ENCODE measurements around the gene LIM2.

- TF ChIP-seq, protein P1, sequence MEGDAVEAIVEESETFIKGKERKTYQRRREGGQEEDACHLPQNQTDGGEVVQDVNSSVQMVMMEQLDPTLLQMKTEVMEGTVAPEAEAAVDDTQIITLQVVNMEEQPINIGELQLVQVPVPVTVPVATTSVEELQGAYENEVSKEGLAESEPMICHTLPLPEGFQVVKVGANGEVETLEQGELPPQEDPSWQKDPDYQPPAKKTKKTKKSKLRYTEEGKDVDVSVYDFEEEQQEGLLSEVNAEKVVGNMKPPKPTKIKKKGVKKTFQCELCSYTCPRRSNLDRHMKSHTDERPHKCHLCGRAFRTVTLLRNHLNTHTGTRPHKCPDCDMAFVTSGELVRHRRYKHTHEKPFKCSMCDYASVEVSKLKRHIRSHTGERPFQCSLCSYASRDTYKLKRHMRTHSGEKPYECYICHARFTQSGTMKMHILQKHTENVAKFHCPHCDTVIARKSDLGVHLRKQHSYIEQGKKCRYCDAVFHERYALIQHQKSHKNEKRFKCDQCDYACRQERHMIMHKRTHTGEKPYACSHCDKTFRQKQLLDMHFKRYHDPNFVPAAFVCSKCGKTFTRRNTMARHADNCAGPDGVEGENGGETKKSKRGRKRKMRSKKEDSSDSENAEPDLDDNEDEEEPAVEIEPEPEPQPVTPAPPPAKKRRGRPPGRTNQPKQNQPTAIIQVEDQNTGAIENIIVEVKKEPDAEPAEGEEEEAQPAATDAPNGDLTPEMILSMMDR (IDR thresholded peaks at IDR 0.05): no peak
- TF ChIP-seq EP300 (IDR thresholded peaks at IDR 0.05): no peak
- TF ChIP-seq POLR2AphosphoS5 (IDR thresholded peaks at IDR 0.05): no peak
- TF ChIP-seq POLR2A (IDR thresholded peaks at IDR 0.05): no peak
Observed at GRCh38 chr19:51354742-51355148, 33.0 kb downstream of the LIM2 start.

All from suprapubic skin (tissue), 4 donors.